ENCODE results near the gene UPK3A.

Gene UPK3A

GRCh38 chr22:45268958-45269844 lies 15.5 kb upstream of the UPK3A start:
- Histone ChIP-seq H3K4me3 (replicated peaks; ENCODE audit: insufficient read depth, low read length) (peak overlapping the region; percentile 59), H3K27me3 (ENCODE audit: insufficient read depth, poor library complexity, severe bottlenecking) (no peaks in the 10 kb centered on the region), H3K27ac (replicated peaks) (peak overlapping the region; percentile 24; the same call in 1 of the 2 replicates)
- TF ChIP-seq CTCF (IDR thresholded peaks at IDR 0.05; ENCODE audit: insufficient read depth, low read length) (peak; percentile 61), GABPA (IDR thresholded peaks at IDR 0.05; ENCODE audit: low read depth) (no peak)
- DNase-seq (ENCODE audit: low read depth in 1 of 2, low spot score in 1 of 2) = peak in 1 of 2 experiments; percentile 73

GRCh38 chr22:45270095-45271020 lies 14.4 kb upstream of the UPK3A start:
- TF ChIP-seq REST (IDR thresholded peaks at IDR 0.05; ENCODE audit: insufficient replicate concordance, low read depth) (no peak), SPI1 (IDR thresholded peaks at IDR 0.05; ENCODE audit: borderline replicate concordance, low read depth) (peak; percentile 37; the same call in 1 of the 2 replicates)
- no peaks in the 10 kb centered on the region for H3K27me3 ChIP-seq (ENCODE audit: insufficient read depth, poor library complexity, severe bottlenecking)
- no peak overlapping the region for H3K4me3 ChIP-seq (replicated peaks; ENCODE audit: insufficient read depth, low read length)
- no peak for DNase-seq (ENCODE audit: low read depth in 1 of 2, low spot score in 1 of 2)
- H3K27ac ChIP-seq (replicated peaks) = no peak overlapping the region

GRCh38 chr22:45271667-45272201 lies 13.0 kb upstream of the UPK3A start:
- DNase-seq (ENCODE audit: low read depth in 1 of 2, low spot score in 1 of 2) = peak in 1 of 2 experiments; percentile 49
- H3K27ac ChIP-seq (replicated peaks) = no peak overlapping the region
- TF ChIP-seq CTCF (IDR thresholded peaks at IDR 0.05; ENCODE audit: insufficient read depth, low read length) = no peak
- no peak for TF ChIP-seq POLR2AphosphoS5 (IDR thresholded peaks at IDR 0.05; ENCODE audit: low read depth)
- no peak for TF ChIP-seq GABPA (IDR thresholded peaks at IDR 0.05; ENCODE audit: low read depth)
- 0 out of 2 replicates have a peak, but pooled peaks have one; percentile 14 for TF ChIP-seq SPI1 (IDR thresholded peaks at IDR 0.05; ENCODE audit: borderline replicate concordance, low read depth)
- TF ChIP-seq REST (IDR thresholded peaks at IDR 0.05; ENCODE audit: insufficient replicate concordance, low read depth) = no peak

GRCh38 chr22:45272498-45272897 lies 12.3 kb upstream of the UPK3A start:
- Histone ChIP-seq H3K27me3 (ENCODE audit: insufficient read depth, poor library complexity, severe bottlenecking) (no peaks in the 10 kb centered on the region), H3K4me3 (replicated peaks; ENCODE audit: insufficient read depth, low read length) (no peak overlapping the region), H3K27ac (replicated peaks) (no peak overlapping the region)
- no peak for TF ChIP-seq REST (IDR thresholded peaks at IDR 0.05; ENCODE audit: insufficient replicate concordance, low read depth)
- no peak for TF ChIP-seq CTCF (IDR thresholded peaks at IDR 0.05; ENCODE audit: insufficient read depth, low read length)
- TF ChIP-seq POLR2AphosphoS5 (IDR thresholded peaks at IDR 0.05; ENCODE audit: low read depth) = no peak
- TF ChIP-seq SPI1 (IDR thresholded peaks at IDR 0.05; ENCODE audit: borderline replicate concordance, low read depth) = no peak
- TF ChIP-seq GABPA (IDR thresholded peaks at IDR 0.05; ENCODE audit: low read depth) = no peak
- DNase-seq (ENCODE audit: low read depth in 1 of 2, low spot score in 1 of 2) = no peak

More at GRCh38 chr22:45271667-45272201, 13.0 kb upstream of the UPK3A start:
- H3K4me3 ChIP-seq (replicated peaks; ENCODE audit: insufficient read depth, low read length) = no peak overlapping the region
- no peaks in the 10 kb centered on the region for H3K27me3 ChIP-seq (ENCODE audit: insufficient read depth, poor library complexity, severe bottlenecking)
